GDM1 (cell line): ENCODE measurements around the gene TENM4.
"Not testable (repeated sequence)": the region's sequence is repeated elsewhere in the genome, so short reads cannot be mapped to it uniquely, and the experiment has no call there.

Experiments
- DNase-seq: peaks from one replicate; lab custom pipeline; 2025; lab: John Stamatoyannopoulos, UW

The TENM4 gene

GRCh38 chr11:78841456-78842060 lies 599.3 kb downstream of the TENM4 start:
- DNase-seq: no peak

- DNase-seq: no peak
Measured at GRCh38 chr11:78840623-78841022, 600.2 kb downstream of the TENM4 start.

GRCh38 chr11:78840200-78840599 lies 600.6 kb downstream of the TENM4 start:
- no peak for DNase-seq

DNA sequence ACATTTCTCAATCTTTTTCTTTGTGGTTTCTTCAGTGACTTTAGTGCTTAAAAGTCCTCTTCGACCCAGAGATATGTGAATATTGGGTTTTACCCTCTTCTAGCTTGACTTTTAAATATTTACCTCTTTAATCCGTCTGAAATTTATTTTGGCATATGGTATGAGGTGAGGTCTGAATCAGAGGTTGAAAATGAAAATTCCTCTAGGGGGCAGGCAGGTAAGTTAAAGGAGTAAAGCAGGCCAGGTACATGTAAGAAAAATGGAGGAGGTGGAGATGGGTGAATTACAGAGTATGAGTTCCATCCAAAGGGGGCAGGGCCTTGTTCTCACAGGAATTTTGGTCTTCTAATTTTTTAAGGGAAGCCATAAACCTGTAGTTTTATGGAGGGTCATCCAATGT lies 602.4 kb downstream of the TENM4 start:
- DNase-seq: no peak

DNA sequence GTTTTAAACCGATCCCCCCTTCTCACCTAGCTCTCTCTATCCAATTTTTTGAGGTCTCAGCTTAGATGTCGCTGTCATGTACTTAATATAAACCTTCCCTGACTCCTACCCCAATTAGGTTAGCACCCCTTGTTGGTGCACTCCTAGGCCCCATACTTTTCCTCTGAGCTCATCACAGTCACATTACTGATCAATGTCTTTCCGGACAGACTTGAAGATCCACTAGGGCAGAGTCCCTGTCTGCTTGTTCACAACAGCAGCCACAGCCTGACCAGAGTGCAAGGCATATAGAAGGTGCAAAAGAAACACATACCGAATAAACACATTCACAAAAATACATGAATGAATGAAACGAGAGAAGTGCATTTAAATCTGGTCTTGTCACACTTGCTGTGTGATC lies 605.2 kb downstream of the TENM4 start:
- no peak for DNase-seq

GRCh38 chr11:78834886-78835285 lies 605.9 kb downstream of the TENM4 start:
- no peak for DNase-seq

DNA sequence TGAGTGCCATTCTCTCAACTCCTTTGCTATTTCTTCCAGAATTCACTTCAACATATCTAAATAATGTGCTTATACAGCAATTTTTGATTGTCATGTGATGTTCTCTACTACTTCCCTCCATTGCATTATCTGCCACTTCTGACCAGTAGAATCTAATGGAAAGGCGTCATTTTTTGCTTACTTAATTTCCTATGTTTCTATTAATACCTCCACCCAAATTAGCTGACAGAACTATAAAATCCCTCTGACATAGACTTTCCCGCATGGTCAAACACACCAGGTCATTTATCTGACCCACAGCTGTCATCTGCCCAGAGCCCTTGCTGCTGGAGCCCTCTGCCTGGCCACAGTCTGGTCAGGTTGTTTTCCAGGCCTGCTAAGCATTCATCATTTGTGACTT lies 607.6 kb downstream of the TENM4 start:
- no peak for DNase-seq

GRCh38 chr11:78832226-78832947 lies 608.4 kb downstream of the TENM4 start:
- DNase-seq: no peak

DNA sequence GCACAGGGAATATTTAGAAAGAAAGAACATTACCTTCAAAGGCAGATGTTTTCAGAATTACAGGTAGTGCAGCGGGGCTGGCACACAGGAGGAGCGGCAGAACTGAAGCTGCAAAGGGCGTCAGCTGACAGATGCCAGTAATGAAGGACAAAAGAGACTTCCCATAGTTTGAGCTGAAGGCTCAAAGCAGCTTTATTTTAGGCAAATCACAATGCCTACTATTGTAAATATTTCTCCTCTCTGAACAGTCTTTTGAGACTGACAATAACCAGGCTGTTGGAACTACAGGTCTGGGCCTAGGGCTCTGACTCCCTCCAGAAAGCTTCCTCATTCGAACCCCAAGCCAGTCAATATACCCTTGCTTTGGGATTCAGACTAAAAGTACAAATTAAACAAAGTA lies 609.3 kb downstream of the TENM4 start:
- no peak for DNase-seq

DNA sequence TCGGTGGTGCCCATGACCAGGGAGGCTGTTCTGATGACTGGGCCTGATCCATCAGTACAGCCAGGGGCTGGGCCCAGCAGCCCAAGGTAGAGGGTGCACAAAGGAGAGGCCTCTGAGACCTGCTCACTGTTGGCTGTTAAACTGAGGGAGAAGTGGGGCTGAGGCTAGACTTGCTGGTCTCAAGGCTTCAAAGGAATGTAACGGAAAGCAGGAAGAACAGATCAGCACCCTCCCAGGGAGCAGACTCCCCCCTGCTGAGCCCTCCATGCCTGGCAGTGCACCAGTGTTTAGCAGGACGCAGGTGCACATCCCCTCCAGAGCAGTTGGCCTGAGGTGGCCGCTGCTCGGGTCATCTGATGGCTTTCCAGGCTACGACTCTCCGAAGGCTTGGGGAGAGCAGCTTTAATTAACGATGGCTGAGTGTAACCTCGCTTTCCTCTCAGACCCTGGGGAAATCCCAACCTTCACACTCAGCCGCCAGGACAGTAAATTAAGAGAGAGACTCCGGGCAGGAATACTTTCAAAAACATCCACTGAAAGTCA lies 610.5 kb downstream of the TENM4 start:
- DNase-seq: no peak

DNA sequence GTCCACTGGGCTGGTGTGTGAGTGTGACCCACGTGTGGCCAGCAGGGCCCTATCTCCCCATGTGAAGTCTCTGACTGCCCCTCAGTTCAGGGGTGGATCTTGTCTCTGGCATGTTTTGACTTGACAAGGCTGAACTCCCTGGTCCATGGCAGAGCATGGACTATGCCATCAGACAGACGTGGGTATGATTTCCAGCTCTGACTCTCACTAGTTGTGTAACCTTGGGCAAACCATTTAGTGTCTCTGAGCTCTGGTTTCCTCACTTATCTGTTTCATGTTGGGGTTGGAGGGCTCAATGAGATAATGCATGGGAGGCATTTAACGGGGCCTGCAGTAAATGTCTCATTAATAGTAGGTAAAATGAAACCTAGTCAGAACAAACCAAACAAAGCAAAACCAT lies 611.7 kb downstream of the TENM4 start:
- DNase-seq: no peak

GRCh38 chr11:78828676-78829075 lies 612.2 kb downstream of the TENM4 start:
- no peak for DNase-seq

DNA sequence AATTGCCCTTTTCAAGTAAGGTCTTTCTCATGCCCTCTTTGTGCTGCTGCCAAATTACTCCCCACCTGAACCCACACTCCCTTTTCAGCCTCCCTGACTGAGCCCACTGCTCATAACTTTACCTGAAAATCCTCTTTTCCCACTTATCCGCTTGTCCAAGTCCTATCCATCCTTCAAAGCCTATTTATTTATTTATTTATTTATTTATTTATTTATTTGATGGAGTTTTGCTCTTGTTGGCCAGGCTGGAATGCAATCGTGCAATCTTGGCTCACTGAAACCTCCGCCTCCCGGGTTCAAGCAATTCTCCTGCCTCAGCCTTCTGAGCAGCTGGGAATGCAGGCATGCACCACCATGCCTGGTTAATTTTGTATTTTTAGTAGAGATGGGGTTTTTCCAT lies 613.5 kb downstream of the TENM4 start:
- DNase-seq: not testable (repeated sequence)

GRCh38 chr11:78825591-78826020 lies 615.2 kb downstream of the TENM4 start:
- no peak for DNase-seq

DNA sequence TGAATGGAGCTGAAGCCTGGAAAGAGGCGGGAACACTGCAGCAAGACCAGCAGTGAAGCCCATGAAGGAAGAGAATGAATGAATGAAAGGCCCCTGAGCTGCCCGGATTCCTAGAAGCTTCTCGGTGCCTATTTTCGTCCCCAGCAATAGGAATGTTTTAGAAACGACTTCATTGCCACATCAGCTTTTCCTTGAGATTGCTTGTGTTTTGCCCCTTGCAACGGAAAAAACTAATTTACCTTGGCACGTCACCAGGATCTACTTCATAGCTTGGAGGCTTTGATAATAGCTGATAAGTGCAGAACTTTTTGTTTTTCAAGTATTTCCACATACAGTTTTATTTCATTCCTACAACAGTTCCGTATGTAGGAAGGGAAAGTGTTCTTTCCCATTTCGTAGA lies 617.2 kb downstream of the TENM4 start:
- no peak for DNase-seq

DNA sequence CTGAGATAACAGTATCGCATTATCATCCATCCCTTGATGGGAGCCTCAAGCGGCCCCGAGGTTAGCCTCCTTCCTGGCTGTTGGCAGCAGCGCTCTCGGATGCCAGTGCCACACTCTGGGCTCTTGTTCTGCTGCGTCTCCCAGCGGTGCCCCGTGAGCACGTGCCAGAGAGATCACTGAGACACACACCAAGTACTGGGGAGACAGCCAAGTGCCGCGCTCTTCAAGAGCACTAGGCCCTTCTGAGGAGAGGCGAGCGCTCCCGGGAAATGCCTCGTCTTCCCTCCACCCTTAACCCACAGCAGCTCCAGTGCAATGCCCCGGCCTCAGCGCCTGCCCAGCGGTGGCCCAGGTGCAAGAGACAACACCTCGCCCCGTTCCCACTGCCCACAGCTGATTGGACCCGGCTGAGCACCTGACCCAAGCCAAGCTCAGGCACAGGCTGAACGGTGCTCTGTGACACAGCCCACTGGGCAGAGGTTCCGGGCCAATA lies 617.9 kb downstream of the TENM4 start:
- no peak for DNase-seq

DNA sequence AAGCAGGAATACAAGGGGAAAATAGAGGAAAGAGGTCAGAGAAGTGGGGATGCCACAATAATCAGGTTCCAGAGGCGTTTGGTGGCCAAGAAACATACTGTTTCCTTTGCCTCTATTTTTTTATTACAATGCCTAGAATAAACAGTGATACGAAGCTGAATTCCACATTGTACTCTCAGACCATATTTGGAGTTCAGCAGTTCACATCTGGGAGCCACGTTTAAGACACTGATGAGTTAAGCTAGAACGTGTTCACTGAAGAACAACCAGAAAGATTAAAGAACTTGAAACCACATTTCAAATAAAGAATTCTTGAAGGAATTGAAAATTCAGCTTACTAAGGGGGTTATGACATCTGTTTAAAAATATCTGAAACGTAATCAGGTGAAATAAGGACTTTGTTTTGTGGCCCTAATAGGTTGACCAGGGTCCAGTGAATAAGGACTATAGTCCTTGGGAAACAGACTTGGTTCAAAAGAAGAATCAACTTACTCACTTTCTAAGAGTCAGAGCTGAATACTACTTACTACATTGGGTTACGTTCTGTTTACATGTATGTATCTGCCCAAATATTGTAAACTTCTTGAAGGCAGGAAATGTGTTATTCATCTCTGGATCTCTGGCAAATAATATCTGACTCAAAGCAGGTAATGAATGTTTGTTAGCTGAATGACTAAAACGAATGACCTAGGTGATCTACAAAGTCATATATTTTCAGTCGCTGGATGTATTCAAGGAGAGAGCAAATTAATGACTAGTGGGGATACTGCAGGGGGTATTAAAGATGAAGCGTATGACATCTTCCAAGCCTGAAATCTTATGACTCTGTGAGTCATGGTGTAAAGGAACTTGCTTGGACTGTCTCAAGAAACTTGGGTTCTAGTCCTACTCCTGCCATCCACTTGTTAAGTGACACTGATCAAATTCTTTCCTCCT lies 619.2 kb downstream of the TENM4 start:
- no peak for DNase-seq

DNA sequence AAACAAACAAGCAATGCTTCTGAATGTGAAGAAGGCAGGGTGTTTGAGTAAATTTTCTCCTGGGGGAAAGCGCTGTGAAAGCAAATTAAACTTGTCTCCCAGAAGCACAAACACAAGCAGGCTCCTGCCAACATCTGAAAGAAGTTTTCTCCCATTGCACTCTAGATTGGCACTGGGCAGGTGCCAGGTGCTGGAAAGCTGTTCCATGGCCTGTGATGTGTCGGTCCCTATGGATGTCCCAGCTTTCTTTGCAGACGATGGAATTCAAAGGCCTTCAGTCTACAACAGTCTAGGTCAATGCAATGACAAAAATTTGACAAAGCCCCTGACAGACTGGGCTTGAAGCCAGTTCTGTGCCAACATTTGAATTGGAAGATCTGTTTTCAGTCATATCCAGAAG lies 620.1 kb downstream of the TENM4 start:
- no peak for DNase-seq

GRCh38 chr11:78818201-78818600 lies 622.6 kb downstream of the TENM4 start:
- DNase-seq: no peak

DNA sequence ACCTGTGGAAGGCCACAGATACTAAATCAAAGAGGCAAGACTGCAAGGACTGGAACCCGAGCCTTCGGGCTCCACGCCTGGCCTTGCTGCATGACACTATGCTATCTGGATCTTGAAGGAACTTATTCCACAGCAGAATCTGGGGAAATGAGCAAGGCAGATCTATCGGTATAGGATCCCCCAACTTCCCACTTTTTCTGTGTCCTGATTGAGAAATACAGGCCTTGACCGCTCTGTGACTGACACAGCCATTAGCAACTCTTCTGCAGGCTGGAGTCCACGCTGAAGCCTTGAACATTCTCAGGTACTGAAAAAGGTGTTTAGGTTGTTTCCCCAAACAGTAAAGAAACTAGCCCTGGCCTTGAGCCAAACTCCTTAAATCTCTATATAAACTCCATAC lies 625.0 kb downstream of the TENM4 start:
- no peak for DNase-seq

- DNase-seq: no peak
Measured at GRCh38 chr11:78812513-78813293, 628.1 kb downstream of the TENM4 start.
